BLaER1 (cell line): ENCODE data around the gene ARHGAP26.

Source experiments
- H3K27ac ChIP-seq: shearing (Covaris generic); formaldehyde crosslinking; 2 replicates; pipeline ENCODE4 v1.8.1; 2022
- H3K27me3 ChIP-seq: shearing (Covaris generic); formaldehyde crosslinking; 2 replicates; pipeline ENCODE4 v1.8.1; 2022
- H3K36me3 ChIP-seq: shearing (Covaris generic); formaldehyde crosslinking; 2 replicates; pipeline ENCODE4 v1.8.1; 2022
- H3K4me1 ChIP-seq: shearing (Covaris generic); formaldehyde crosslinking; 2 replicates; pipeline ENCODE4 v1.8.1; 2022
- H3K4me2 ChIP-seq: shearing (Covaris generic); formaldehyde crosslinking; 2 replicates; pipeline ENCODE4 v1.8.1; 2022
- H3K4me3 ChIP-seq: shearing (Covaris generic); formaldehyde crosslinking; 2 replicates; pipeline ENCODE4 v1.8.1; 2022
- H3K9ac ChIP-seq: shearing (Covaris generic); formaldehyde crosslinking; 2 replicates; pipeline ENCODE4 v1.8.1; 2022
- H3K9me3 ChIP-seq: shearing (Covaris generic); formaldehyde crosslinking; 2 replicates; pipeline ENCODE4 v1.8.1; 2022
- H4K20me1 ChIP-seq: shearing (Covaris generic); formaldehyde crosslinking; 2 replicates; pipeline ENCODE4 v1.8.1; 2022
- Cebpa-rat ChIP-seq: shearing (Covaris generic); IDR thresholded peaks from 2 replicates; pipeline ENCODE4 v1.8.1; 2022

The ARHGAP26 gene

GRCh38 chr5:143008809-143009521 lies 238.8 kb downstream of the ARHGAP26 start:
- TF ChIP-seq Cebpa-rat, result no peak
- Histone ChIP-seq H3K4me2 (no peak overlapping the region), H4K20me1 (no peaks in the 10 kb centered on the region), H3K4me3 (no peak overlapping the region), H3K9me3 (no peaks in the 10 kb centered on the region), H3K27me3 (no peaks in the 10 kb centered on the region), H3K36me3 (peaks cover 1% of the 10 kb centered on the region), H3K27ac (no peak overlapping the region), H3K9ac (no peak overlapping the region), H3K4me1 (peaks cover 18% of the 10 kb centered on the region)

GRCh38 chr5:143010351-143010750 lies 240.2 kb downstream of the ARHGAP26 start:
- Histone ChIP-seq H4K20me1 (no peaks in the 10 kb centered on the region), H3K4me1 (peaks cover 4% of the 10 kb centered on the region), H3K4me2 (no peak overlapping the region), H3K27ac (no peak overlapping the region), H3K9ac (no peak overlapping the region), H3K9me3 (no peaks in the 10 kb centered on the region), H3K27me3 (no peaks in the 10 kb centered on the region), H3K4me3 (no peak overlapping the region), H3K36me3 (peaks cover 8% of the 10 kb centered on the region)
- no peak for TF ChIP-seq Cebpa-rat

- Histone ChIP-seq H3K9me3 (no peaks in the 10 kb centered on the region), H3K36me3 (peaks cover 8% of the 10 kb centered on the region), H4K20me1 (no peaks in the 10 kb centered on the region), H3K9ac (no peak overlapping the region), H3K4me2 (no peak overlapping the region), H3K4me3 (no peak overlapping the region), H3K27me3 (no peaks in the 10 kb centered on the region), H3K27ac (no peak overlapping the region), H3K4me1 (no peaks in the 10 kb centered on the region; the same call in 1 of the 2 replicates)
- no peak for TF ChIP-seq Cebpa-rat
These were observed 241.4 kb downstream of the ARHGAP26 start for GRCh38 chr5:143011585-143011984.

GRCh38 chr5:143013176-143013891 lies 243.2 kb downstream of the ARHGAP26 start:
- H3K9ac ChIP-seq, result no peak overlapping the region
- H4K20me1 ChIP-seq, result no peaks in the 10 kb centered on the region
- no peak for TF ChIP-seq Cebpa-rat
- peaks cover 8% of the 10 kb centered on the region for H3K36me3 ChIP-seq
- H3K27ac ChIP-seq, result no peak overlapping the region
- H3K27me3 ChIP-seq, result no peaks in the 10 kb centered on the region
- no peak overlapping the region for H3K4me2 ChIP-seq
- peaks cover 5% of the 10 kb centered on the region for H3K9me3 ChIP-seq
- H3K4me1 ChIP-seq, result no peaks in the 10 kb centered on the region
- H3K4me3 ChIP-seq, result no peak overlapping the region

- peaks cover 8% of the 10 kb centered on the region for H3K36me3 ChIP-seq
- no peak overlapping the region for H3K27ac ChIP-seq
- H3K4me1 ChIP-seq, result no peaks in the 10 kb centered on the region
- H3K27me3 ChIP-seq, result no peaks in the 10 kb centered on the region
- no peaks in the 10 kb centered on the region for H4K20me1 ChIP-seq
- TF ChIP-seq Cebpa-rat, result no peak
- H3K9me3 ChIP-seq, result peaks cover 5% of the 10 kb centered on the region
- H3K4me2 ChIP-seq, result no peak overlapping the region
- no peak overlapping the region for H3K4me3 ChIP-seq
- no peak overlapping the region for H3K9ac ChIP-seq
These were observed 244.0 kb downstream of the ARHGAP26 start for GRCh38 chr5:143014017-143014651.

GRCh38 chr5:143016777-143017516 lies 246.8 kb downstream of the ARHGAP26 start:
- H3K9ac ChIP-seq, result no peak overlapping the region
- H3K27ac ChIP-seq, result no peak overlapping the region
- no peaks in the 10 kb centered on the region for H3K27me3 ChIP-seq
- no peak overlapping the region for H3K4me3 ChIP-seq
- H3K4me1 ChIP-seq, result no peaks in the 10 kb centered on the region
- H3K4me2 ChIP-seq, result no peak overlapping the region
- H3K36me3 ChIP-seq, result peaks cover 15% of the 10 kb centered on the region
- no peak for TF ChIP-seq Cebpa-rat
- H4K20me1 ChIP-seq, result no peaks in the 10 kb centered on the region
- peaks cover 5% of the 10 kb centered on the region for H3K9me3 ChIP-seq

- Histone ChIP-seq H3K9ac (no peak overlapping the region), H3K27me3 (no peaks in the 10 kb centered on the region), H3K4me3 (no peak overlapping the region), H4K20me1 (no peaks in the 10 kb centered on the region), H3K36me3 (peaks cover 15% of the 10 kb centered on the region), H3K9me3 (peaks cover 5% of the 10 kb centered on the region), H3K4me2 (no peak overlapping the region), H3K4me1 (0 out of 2 replicates have a peak, but pooled peaks cover under 1% of the 10 kb centered on the region), H3K27ac (no peak overlapping the region)
- TF ChIP-seq Cebpa-rat, result no peak
These were observed 247.4 kb downstream of the ARHGAP26 start for GRCh38 chr5:143017541-143017940.

- no peaks in the 10 kb centered on the region for H3K27me3 ChIP-seq
- no peaks in the 10 kb centered on the region for H4K20me1 ChIP-seq
- TF ChIP-seq Cebpa-rat, result no peak
- H3K9ac ChIP-seq, result no peak overlapping the region
- H3K4me3 ChIP-seq, result no peak overlapping the region
- peaks cover 15% of the 10 kb centered on the region for H3K36me3 ChIP-seq
- peaks cover 5% of the 10 kb centered on the region for H3K9me3 ChIP-seq
- peaks cover 5% of the 10 kb centered on the region for H3K4me1 ChIP-seq
- H3K4me2 ChIP-seq, result no peak overlapping the region
- H3K27ac ChIP-seq, result no peak overlapping the region
These were observed 247.8 kb downstream of the ARHGAP26 start for GRCh38 chr5:143017992-143018391.

- peaks cover 12% of the 10 kb centered on the region for H3K36me3 ChIP-seq
- no peak for TF ChIP-seq Cebpa-rat
- H3K4me3 ChIP-seq, result no peak overlapping the region
- no peaks in the 10 kb centered on the region for H4K20me1 ChIP-seq
- H3K27me3 ChIP-seq, result no peaks in the 10 kb centered on the region
- no peak overlapping the region for H3K4me2 ChIP-seq
- H3K9me3 ChIP-seq, result peaks cover 5% of the 10 kb centered on the region
- no peak overlapping the region for H3K9ac ChIP-seq
- peaks cover 16% of the 10 kb centered on the region for H3K4me1 ChIP-seq
- H3K27ac ChIP-seq, result no peak overlapping the region
These were observed 249.0 kb downstream of the ARHGAP26 start for GRCh38 chr5:143019157-143019556.
